OCI-M1 (cell line): ENCODE measurements around the gene MAST1.
"Not testable (repeated sequence)": the region's sequence is repeated elsewhere in the genome, so short reads cannot be mapped to it uniquely, and the experiment has no call there.

ENCODE experiments used
- DNase-seq: peaks from one replicate; lab custom pipeline; 2025; lab: John Stamatoyannopoulos, UW

MAST1 gene

DNA sequence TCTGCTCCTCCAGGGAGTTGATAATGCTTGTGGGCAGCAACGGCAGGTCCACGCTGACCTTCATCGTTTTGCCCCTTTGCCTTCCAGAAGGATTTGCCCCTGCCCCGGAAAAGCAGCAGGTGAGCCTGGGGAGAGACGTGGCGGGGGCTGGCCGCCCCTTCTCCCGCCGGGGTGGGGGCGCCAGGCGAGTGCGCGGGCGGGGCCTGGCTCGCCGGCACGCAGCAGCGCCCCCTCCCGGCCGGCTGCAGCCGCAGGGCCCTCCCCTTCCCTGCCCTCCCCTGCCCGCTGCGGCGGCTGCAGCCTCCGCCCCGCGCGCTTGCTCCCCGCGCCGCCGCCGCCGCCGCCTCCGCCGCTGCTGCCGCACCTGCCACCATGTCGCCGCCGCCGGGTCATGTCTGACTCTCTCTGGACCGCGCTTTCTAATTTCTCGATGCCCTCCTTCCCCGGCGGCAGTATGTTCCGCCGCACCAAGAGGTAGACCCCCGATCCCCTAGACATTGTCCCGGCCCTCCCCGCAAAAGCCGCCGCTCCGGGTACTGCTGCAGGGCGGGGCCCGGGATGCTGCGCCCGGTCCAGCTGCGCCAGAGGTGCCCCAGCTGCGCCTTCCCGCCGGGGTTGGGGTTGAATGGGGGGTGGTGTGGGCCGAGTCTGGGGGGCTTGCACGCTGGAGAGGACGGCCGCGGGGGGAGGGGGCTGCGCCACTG, at the start of gene MAST1:
Gene MAST1 (plus strand): TSS at position 334 of the 704 bp plus-strand sequence. CDS start 58 bp downstream, at position 392.
- DNase-seq = peak; percentile 61

DNA sequence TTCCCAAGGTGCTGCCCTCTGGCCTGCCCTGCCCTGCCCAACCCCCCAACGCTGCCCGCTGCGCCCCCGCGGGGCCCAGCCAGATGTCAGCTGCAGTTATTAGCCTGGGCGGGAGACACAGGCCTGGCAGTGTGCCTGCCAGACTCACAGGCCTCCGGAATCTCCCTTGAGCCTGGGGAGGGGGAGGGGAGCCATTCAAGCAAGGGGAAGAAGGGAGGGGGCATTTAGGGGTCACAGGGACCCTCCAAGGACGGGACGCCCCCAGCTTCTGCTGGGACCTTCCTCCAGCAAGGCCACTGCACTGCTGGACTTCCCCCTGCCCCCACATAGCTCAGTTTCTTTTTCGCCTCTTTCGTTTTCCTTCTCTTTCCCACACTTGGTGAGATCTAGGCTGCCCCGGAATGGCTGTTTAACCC, 49.6 kb upstream of the MAST1 start:
- peak; percentile 80 for DNase-seq

DNA sequence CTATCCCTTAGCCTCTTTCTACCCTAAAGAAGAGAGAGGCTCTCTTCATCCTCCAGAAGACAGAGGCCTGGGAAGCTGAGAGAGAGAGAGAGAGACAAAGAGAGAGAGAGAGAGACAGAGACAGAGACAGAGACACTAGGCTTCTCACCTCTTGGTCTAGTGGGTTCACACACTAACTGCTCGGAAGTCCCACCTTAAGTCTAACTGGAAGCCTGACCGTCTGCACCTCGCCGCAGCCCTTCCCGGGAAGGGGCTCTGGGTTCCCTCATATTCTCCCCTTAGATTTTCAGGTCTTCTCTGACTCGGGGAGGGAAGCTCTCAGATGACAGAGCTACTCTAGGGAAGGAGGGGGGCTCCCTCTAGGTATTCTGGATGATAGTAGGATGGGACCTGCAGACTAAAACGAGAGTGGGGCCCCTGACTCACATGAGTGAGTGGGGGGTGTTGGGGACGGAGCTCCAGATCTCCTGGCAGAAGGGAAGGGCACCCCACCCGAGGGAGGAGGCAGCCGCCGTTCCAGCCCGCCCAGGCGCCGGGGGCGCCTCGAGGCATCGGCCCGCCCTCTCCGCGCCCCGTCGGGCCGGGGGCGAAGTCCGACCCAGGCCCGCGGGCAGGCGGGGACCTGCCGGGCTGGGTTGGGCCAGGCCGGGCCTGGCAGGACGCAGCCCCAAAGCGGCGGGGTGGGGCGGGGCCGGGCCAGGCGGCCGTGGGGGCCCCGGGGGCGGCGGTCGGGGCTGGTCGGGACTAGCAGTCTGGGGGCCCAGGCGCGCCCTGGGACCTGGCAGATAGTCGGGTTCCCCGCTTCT, 49.0 kb upstream of the MAST1 start:
- DNase-seq = peak; percentile 69

DNA sequence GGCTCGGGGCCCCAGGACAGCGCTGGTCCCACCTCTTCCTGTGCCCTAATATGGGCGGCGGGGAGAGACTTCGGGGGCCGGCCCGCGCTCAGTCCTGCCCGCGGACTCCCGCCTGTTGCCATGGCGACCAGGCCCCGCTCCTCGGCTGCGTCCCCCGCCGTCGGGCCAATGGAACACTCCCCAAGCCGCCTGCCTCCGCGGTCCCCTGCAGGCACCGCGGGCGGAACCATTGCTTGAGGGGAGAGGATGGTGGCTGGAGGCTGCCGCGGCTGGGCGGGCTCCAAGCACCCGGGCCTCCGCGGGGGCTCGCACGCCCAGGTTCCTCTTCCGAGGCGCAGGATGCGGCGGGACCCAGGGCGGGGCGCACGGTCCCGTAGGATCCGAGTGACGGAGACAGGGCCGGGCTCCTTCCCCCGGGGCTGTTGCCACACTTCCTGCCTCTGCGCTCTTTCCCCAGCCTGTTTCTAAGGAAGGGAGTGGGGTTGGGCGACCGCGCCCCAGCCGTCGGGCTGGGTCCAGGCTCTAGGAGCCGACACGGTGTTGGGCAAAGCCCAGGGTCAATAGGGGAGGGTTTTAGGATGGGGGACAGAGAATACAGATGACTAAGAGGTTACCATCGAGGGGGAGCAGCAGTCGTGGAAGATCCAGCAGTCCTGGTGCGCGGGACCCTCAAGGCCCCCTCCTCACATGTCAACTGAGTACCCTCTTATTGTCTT, 48.3 kb upstream of the MAST1 start:
- peak; percentile 95 for DNase-seq

DNA sequence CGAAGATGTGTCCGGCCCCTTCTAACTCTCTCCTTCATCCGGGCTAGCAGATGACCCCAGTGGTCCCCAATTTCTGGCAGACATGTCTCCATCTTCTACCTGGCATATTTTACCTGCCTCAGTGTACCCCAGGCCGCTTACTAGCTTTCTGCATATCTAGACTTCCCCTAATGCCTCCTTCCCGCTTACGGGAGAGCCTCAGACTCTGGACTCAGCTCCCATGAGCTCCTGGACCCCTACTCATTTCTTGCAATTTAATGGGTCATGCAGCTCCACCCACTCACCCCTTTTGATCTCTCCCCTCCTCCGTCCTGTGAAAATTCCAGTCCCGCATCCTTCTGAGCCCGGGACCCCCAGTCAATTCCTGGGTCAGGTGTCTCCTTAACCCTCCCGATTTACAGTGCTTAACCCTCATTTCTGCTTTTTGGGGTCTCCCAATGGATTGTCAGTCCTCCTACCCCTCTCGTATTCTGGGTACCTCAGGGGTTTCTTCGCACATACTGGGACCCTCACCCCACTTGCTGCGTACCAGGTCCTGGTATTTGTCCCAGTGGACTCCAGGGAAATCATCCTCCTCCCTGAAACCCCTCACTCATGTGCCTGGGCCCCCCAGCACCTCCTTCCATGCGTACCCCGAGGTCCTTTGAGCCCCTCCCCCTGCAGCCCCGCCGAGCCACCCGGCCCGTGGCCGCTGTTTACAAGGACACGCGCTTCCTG, 47.5 kb upstream of the MAST1 start:
- peak; percentile 50 for DNase-seq

DNA sequence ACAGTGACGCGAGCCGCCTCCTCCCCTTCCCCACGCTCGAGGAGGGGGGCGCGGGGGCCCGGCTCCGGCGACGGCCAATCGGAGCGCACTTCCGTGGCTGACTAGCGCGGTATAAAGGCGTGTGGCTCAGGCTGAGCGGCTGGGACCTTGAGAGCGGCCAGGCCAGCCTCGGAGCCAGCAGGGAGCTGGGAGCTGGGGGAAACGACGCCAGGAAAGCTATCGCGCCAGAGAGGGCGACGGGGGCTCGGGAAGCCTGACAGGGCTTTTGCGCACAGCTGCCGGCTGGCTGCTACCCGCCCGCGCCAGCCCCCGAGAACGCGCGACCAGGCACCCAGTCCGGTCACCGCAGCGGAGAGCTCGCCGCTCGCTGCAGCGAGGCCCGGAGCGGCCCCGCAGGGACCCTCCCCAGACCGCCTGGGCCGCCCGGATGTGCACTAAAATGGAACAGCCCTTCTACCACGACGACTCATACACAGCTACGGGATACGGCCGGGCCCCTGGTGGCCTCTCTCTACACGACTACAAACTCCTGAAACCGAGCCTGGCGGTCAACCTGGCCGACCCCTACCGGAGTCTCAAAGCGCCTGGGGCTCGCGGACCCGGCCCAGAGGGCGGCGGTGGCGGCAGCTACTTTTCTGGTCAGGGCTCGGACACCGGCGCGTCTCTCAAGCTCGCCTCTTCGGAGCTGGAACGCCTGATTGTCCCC, 46.8 kb upstream of the MAST1 start, which contains the start of gene JUNB:
Gene JUNB (plus strand): TSS at position 142 of the 706 bp plus-strand sequence. CDS start 286 bp downstream, at position 428.
- peak; percentile 94 for DNase-seq

DNA sequence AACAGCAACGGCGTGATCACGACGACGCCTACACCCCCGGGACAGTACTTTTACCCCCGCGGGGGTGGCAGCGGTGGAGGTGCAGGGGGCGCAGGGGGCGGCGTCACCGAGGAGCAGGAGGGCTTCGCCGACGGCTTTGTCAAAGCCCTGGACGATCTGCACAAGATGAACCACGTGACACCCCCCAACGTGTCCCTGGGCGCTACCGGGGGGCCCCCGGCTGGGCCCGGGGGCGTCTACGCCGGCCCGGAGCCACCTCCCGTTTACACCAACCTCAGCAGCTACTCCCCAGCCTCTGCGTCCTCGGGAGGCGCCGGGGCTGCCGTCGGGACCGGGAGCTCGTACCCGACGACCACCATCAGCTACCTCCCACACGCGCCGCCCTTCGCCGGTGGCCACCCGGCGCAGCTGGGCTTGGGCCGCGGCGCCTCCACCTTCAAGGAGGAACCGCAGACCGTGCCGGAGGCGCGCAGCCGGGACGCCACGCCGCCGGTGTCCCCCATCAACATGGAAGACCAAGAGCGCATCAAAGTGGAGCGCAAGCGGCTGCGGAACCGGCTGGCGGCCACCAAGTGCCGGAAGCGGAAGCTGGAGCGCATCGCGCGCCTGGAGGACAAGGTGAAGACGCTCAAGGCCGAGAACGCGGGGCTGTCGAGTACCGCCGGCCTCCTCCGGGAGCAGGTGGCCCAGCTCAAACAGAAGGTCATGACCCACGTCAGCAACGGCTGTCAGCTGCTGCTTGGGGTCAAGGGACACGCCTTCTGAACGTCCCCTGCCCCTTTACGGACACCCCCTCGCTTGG, 46.1 kb upstream of the MAST1 start:
- DNase-seq = peak; percentile 78

DNA sequence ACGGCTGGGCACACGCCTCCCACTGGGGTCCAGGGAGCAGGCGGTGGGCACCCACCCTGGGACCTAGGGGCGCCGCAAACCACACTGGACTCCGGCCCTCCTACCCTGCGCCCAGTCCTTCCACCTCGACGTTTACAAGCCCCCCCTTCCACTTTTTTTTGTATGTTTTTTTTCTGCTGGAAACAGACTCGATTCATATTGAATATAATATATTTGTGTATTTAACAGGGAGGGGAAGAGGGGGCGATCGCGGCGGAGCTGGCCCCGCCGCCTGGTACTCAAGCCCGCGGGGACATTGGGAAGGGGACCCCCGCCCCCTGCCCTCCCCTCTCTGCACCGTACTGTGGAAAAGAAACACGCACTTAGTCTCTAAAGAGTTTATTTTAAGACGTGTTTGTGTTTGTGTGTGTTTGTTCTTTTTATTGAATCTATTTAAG, 45.4 kb upstream of the MAST1 start:
- peak; percentile 68 for DNase-seq

DNA sequence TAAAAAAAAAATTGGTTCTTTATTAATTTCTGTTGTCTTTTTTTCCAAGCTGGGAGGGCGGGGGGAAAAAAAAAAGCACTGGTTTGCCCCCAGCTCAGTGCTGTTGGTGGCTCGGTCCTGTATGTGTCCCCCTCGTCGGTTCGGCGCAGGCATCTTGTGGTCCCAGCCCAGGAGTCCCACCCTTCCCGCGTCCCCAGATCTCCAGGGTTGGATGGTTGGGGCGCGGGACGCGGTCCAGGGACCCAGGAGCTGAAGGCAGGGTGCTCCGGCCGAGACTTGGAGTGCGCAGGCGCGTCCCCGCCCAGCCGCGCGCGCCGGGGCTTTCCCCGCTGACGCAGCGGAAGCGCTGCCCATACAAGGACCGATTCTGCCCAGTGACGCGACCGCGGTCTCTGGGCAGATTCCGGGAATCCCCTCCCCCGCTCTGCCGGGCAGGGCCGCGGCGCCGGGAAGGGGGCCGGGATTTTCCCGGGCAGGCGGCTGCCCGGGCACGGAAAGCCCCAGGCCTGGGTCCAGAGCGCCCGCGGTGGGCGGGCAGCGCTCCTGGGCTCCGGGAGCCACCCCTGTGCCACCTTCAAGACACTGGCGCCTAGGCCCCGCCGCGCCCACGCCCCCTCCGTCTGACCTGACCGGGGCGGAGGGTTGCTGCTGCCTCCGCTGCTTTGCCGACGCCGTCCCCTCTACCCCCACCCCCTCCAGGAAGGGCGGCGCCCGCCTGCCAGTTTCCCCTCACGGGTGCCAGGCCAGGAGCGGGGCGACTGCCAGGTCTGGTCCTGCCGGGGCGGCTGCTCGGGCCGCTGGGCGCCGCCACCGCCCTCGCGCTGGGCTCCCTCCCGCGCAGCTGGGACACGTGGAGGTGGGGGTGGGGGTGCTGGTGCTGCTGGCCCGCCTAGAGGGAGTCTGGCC, 44.8 kb upstream of the MAST1 start:
- DNase-seq = peak; percentile 92

DNA sequence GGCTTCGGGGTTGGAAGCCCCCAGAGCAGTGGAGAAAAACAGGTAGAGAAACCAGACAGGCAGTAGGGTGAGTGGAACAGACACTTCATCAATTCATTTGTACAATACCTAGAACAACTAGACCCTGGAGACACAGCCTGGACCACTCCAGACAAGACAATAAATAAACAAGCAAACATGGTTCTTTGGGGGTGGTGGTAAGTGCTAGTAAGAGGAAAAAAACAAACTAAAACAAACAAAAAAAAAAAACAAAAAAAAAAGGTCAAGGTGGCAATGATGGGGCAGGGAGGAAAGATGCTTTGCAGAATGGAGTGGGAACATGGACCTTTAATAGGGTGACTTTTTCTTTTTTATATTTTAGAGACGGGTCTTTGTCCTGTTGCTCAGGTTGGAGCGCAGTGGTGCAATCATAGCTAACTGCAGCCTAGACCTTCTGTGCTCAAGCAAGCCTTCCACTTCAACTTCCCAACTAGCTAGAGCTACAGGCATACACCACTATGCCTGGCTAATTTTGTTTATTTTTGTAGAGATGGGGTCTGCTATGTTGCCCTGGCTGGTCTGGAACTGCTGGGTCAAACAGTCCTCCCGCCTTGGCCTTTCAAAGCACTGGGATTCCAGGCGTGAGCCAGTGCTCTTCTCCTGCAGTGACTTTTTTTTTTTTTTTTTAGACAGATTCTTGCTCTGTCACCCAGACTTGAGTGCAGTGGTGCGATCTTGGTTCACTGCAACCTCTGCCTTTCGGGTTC, 43.9 kb upstream of the MAST1 start:
- DNase-seq = no peak

DNA sequence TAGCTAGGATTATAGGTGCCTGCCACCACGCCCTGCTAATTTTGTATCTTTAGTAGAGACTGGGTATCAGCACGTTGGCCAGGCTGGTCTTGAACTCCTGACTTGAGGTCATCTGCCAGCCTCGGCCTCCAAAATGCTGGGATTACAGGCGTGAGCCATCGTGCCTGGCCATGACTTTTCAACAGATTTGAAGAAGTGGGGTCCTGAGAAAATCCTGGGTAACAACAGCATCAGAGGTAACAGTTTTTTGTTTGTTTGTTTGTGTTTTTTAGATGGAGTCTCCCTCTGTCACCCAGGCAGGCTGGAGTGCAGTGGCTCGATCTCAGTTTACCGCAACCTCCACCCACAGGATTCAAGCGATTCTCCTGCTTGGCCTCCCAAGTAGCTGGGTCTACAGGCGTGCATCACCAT, 43.3 kb upstream of the MAST1 start:
- no peak for DNase-seq

DNA sequence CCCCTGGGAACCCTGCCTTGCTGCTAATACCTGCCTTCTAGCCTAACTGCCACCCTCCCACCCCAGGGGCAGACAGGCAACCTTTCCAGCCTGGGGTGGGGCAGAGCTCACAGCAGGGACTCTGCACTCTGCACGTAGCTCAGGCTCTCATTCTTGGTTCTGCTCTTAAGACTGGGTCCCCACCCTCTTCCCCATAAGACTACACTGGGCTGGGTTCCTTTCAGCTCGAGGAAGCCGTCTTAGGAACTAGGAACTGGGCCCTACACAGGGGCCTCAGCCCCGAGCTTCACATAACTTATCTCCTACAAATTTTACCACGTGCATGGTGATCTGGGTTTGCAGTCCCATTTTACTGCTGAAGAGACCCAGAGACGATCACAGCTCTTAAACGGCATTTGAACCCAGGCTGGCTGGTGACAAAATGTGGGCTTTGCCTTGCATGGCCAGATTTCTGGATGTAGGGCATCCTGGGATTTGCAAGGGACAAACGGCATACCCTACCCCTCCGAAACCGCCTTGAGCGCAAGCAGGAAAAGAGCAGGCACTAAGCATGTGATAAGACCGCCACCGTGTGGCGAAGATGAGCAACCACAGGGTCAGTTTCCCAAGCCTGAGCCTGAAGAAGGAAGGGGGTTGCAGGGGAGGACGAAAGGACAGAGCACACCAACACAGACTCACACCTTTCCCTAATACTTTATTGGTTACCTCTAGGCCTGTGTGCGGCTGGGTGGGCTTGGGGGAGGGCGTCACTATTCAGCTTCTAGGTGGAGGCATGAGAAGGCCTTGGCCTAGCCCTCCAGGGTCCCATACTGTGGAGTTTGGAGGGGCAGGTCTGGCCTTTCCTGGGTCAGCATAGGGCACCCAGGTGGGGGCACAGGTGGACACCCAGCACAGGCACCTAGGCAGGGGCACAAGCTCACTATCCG, 41.9 kb upstream of the MAST1 start:
- peak; percentile 83 for DNase-seq

DNA sequence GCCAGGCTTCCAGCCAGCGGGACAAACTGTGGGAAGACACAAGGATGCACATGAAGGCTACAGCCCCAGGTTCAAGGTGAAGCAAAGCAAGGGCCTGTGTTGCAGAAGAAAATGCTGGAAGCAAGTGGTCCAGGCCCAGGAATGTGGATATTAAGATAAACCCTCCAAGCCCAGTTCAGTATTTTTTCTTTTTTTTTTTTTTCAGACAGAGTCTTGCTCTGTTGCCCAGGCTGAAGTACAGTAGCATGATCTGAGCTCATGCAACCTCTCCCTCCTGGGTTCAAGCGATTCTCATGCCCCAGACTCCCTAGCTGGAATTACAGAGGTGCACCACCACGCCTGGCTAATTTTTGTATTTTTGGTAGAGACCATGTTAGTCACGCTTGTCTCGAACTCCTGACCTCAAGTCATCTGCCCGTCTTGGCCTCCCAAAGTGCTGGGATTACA, 41.2 kb upstream of the MAST1 start:
- no peak for DNase-seq

DNA sequence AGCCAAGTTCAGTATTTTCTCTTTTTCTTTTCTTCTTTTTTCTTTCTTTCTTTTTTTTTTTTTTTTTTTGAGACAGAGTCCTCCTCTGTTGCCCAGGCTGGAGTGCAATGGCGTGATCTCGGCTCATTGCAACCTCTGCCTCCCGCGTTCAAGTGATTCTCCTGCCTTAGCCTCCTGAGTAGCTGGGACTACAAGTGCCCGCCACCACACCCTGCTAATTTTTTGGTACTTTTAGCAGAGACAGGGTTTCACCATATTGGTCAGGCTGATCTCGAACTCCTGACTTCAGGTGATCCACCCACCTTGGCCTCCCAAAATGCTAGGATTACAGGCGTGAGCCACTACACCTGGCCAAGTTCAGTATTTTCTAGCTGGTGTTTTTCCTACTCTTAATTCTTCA, 40.7 kb upstream of the MAST1 start:
- not testable (repeated sequence) for DNase-seq

DNA sequence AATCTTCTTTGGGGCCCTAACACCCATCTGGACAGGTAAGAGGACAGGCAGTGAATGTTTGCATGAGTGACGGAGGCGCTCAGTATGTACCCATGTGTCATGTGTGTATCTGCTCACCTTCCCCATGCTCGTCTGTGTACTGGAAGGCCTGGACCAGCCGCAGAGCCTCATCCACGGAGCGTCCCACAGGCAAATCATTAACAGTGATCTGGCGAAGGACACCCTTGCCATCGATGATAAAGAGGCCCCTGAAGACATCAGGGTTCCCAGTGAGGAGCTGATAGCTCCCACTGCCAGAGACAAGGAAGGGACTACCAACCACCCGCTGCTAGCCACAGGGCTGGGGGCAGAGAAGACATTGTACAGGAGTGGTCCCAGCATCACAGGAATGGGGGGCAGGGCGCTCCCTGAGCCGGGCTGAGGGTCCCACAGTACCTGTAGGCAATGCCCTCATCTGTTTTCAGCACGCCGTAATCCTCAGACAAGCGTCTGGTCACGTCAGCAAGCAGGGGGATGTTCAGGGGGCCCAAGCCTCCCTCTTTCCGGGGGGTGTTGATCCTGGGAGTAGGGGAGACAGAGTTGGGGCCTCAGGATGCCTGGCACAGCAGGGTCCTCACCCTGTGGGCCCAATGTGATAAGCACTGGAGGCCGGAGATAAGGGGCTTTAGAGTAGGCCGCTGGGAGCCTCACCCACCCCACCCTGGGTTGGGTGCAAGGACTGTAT, 38.4 kb upstream of the MAST1 start:
- DNase-seq = no peak

DNA sequence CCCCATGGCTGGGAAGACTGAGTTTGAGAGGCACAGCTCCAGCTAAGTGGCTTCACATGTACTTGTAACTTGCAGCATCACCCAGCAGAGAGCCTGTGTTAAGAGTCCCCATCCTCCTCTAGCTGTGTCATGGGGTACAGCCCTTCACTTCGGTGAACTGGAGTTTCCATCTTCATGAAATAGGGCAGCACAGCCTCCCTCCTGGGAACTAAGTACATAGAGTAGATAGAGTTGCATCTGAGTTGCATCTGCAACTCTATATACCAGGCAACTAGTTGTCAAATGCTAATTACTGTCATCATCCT, 37.9 kb upstream of the MAST1 start:
- no peak for DNase-seq

DNA sequence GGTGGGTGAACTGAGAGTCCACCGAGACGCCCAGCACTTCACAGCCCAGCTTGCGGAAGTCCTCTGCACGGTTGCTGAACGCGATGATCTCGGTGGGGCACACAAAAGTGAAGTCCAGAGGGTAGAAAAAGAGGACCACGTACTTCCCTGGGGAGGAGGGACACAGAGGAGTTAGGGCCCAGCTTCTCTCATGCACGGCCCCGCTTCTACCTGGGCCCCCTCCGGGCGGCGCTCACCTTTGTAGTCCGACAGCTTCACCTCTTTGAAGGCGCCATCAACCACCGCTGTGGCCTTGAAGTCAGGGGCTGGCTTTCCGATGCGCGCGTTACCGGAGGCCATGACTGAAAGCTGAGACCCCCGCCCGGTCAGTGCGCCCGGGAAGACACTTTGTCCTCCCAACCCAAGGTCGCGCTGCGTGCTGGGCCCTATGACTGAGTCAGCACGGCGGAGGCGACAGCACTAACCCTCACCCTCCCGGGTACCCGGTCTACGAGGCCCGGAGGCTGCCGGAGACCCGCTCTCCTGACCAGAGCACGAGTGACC, 37.3 kb upstream of the MAST1 start:
- peak; percentile 15 for DNase-seq
